Stimulated activated CD4-positive, alpha-beta T cell treated with anti-CD3 and anti-CD28 coated beads, Interleukin-1b, Interleukin-23, amount 100 ng/mL, for 4 hours (primary cell): Measurements from ENCODE around the gene MGMT.

Source experiments
- DNase-seq, 2 donors: peaks; one replicate each; pipeline ENCODE4 v3.0.0-alpha.2; 2020; ENCODE audit warnings: low read depth in 2 of 2

Gene MGMT

GRCh38 chr10:129772468-129773358 lies 305.7 kb downstream of the MGMT start:
- no peak for DNase-seq

GRCh38 chr10:129773359-129773990 lies 306.4 kb downstream of the MGMT start:
- DNase-seq: no peak

GRCh38 chr10:129774082-129774735 lies 307.2 kb downstream of the MGMT start:
- no peak for DNase-seq

- DNase-seq: no peak
Observed at GRCh38 chr10:129774736-129775401, 307.8 kb downstream of the MGMT start.

GRCh38 chr10:129775681-129776080 lies 308.6 kb downstream of the MGMT start:
- DNase-seq: no peak

- DNase-seq: no peak
Observed at GRCh38 chr10:129777687-129778086, 310.6 kb downstream of the MGMT start.

GRCh38 chr10:129778571-129778970 lies 311.5 kb downstream of the MGMT start:
- DNase-seq: no peak

GRCh38 chr10:129779126-129780111 lies 312.4 kb downstream of the MGMT start:
- DNase-seq: no peak

GRCh38 chr10:129780198-129780597 lies 313.2 kb downstream of the MGMT start:
- no peak for DNase-seq

GRCh38 chr10:129780901-129781795 lies 314.1 kb downstream of the MGMT start:
- no peak for DNase-seq

GRCh38 chr10:129784291-129784690 lies 317.2 kb downstream of the MGMT start:
- DNase-seq: no peak

GRCh38 chr10:129784891-129785290 lies 317.9 kb downstream of the MGMT start:
- no peak for DNase-seq

- no peak for DNase-seq
Observed at GRCh38 chr10:129785536-129785981, 318.5 kb downstream of the MGMT start.

GRCh38 chr10:129786216-129786615 lies 319.2 kb downstream of the MGMT start:
- DNase-seq: no peak

GRCh38 chr10:129787557-129787956 lies 320.5 kb downstream of the MGMT start:
- DNase-seq: no peak

GRCh38 chr10:129788215-129788614 lies 321.2 kb downstream of the MGMT start:
- DNase-seq: no peak

- DNase-seq: no peak
Observed at GRCh38 chr10:129790715-129791446, 323.8 kb downstream of the MGMT start.

- no peak for DNase-seq
Observed at GRCh38 chr10:129792141-129792540, 325.1 kb downstream of the MGMT start.

GRCh38 chr10:129792864-129793263 lies 325.8 kb downstream of the MGMT start:
- DNase-seq: no peak
